NCI-H2227 (cell line): Measurements from ENCODE around the gene CUBN.

ENCODE experiments used
- DNase-seq: peaks from one replicate; lab custom pipeline; 2025; ENCODE audit not compliant: unreplicated experiment; lab: John Stamatoyannopoulos, UW

CUBN gene

GRCh38 chr10:16954280-16955030 is 175.2 kb downstream of the CUBN start:
- DNase-seq, result no peak

GRCh38 chr10:16953270-16953669 is 176.3 kb downstream of the CUBN start:
- no peak for DNase-seq

DNA sequence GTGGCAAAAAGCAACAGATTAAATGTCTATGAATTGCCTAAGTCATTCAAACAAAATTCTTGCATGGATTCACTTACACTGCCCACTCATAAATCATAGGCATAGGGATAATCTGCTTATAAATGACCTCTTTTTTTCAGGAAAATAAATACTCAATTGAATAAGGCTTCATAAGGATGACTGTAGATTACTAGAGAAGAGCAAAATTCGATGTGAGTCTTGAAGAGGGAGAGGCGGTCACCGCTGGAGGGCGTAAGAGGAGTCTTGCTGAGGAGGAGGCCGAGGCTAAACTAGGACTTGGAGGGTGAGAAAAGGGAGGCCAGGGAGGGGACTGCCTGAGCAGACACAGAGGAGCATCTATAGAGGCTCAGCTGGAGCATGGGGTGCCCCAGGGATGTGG is 177.0 kb downstream of the CUBN start:
- no peak for DNase-seq

GRCh38 chr10:16952080-16952479 is 177.5 kb downstream of the CUBN start:
- no peak for DNase-seq

DNA sequence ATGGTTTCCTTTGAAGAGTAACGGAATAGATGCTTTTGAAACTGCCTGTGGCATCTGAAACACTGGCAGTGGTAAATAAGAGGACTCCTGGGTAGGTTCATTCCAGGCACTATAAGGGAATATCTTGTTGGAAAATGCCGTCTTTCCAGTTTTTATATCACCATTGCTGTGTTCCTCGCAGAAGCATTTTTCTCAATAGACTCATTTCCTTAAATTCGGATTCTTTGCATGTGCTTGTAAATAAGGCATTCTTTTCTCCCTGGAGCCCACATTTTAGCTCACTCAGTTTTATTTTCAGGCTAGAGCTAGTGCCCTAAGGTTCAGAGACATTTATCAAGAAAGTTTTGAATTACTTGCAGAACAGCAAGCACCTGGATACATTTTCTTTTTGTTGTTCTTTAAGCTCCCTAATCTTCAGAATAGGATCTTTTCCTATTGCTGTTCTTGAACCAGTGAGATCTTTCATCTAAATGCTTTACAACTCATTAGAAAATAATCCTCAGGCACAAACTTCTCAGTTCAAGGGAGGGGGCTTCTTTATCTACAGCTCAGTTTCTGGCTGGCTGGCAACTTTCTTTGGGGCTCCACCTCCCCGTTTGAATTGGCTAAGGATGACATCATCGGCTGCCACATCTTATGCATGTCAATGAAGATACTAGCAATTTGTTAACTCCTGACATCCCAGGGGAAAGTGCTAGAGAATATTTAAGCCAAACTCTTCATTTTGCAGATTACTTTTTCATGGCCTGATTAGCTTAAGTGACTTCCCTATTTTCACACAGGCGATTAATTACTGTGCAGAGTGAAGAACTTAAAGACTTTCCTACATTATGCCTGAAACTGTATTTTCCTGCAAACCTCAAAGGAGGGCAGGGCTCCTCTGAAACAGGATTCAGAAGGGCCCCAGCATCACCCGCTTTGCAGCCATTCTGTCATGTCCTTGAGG is 178.7 kb downstream of the CUBN start:
- no peak for DNase-seq

GRCh38 chr10:16949816-16950215 is 179.8 kb downstream of the CUBN start:
- DNase-seq, result no peak

- no peak for DNase-seq
Observed at GRCh38 chr10:16948361-16948760, 181.2 kb downstream of the CUBN start.

- no peak for DNase-seq
Observed at GRCh38 chr10:16947069-16947468, 182.5 kb downstream of the CUBN start.

- no peak for DNase-seq
Observed at GRCh38 chr10:16945593-16945992, 184.0 kb downstream of the CUBN start.

GRCh38 chr10:16944986-16945385 is 184.6 kb downstream of the CUBN start:
- no peak for DNase-seq

GRCh38 chr10:16944402-16944801 is 185.2 kb downstream of the CUBN start:
- DNase-seq, result no peak

- no peak for DNase-seq
Observed at GRCh38 chr10:16943295-16944285, 186.0 kb downstream of the CUBN start.

DNA sequence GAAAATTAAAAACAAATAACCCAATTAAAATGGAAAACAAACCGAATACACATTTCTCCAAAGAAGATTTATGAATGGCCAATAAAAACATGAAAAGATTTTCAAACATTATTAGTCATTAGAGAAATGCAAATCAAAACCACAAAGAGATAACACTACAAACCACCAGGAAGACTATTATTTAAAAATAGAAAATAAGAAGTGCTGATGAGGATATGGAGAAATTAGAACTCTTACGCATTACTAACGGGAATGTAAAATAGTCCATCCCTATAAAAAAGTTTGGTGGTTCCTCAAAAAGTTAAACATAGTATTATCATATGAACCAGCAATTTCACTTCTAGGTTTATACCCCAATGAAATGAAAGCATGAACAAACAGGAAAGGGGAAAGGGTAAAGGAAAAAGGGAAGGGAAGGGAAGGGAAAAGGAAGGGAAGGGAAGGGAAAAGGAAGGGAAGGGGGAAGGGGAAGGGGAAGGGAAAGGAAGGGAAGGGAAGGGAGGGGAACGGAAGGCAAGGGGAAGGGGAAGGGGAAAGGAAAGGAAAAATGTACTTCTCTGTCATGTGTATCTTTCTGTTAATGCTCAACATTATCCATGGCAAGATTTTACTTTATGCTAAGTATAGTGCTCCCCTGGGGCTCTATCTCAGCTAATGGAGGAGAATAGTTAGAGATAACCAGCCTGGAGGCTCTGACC is 187.1 kb downstream of the CUBN start:
- no peak for DNase-seq

GRCh38 chr10:16941870-16942269 is 187.7 kb downstream of the CUBN start:
- DNase-seq, result no peak

DNA sequence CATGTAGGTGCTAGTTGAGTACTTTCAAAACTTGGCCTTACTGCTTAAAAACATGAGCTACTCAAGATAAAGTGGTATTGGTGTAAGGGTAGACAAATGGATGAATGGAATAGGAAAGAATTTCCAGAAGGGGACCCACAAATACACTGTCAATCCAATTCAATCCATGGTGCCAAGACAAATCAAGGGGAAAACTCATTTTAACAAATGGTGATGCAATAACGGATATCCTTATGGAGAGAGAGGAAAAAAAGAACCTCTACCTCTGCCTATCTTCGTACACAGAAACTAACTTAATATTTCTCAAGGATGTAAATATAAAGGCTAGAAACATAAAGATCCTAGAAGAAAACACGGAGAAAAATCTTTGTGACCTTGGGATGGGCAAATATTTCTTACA is 188.5 kb downstream of the CUBN start:
- DNase-seq, result no peak

- no peak for DNase-seq
Observed at GRCh38 chr10:16938952-16939351, 190.7 kb downstream of the CUBN start.

DNA sequence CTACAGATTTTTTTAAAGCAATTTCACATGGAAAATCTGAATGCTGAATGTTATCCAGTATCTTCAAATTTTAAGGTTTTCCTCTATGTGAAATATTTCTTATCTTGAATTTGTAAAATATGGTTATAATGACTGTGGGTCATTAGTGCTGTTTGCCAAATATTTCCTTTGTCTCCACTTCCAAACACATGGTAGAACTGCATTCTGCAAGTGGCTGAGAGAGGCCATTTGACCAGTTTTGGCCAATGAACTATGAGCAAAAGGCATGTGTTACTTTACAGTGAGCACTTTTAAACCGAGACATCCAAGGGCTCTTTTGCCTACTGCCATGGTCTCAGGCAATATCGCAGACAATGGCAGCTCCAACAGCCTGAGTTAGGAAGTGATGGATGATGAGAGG is 195.2 kb downstream of the CUBN start:
- DNase-seq, result no peak

DNA sequence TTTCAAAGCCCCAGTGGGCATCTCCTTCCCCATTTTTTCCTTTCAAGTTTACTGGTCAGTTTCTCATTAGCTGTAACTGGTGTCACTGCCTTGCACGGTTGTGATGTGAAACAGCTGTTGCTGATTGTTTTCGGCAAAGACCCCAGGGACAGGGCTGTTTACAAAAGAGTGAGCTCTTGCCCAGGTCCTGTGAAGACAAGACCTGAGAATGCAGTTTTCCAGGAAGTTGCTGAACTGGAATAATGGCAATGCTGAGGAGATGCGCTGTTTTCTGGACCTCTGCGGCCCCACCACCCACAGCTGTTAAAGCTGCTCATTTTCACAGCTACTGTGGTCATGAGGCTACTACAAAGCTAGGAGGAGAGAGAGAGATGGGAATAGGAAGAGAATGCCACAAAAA is 195.8 kb downstream of the CUBN start:
- no peak for DNase-seq

GRCh38 chr10:16931930-16932329 is 197.7 kb downstream of the CUBN start:
- no peak for DNase-seq

DNA sequence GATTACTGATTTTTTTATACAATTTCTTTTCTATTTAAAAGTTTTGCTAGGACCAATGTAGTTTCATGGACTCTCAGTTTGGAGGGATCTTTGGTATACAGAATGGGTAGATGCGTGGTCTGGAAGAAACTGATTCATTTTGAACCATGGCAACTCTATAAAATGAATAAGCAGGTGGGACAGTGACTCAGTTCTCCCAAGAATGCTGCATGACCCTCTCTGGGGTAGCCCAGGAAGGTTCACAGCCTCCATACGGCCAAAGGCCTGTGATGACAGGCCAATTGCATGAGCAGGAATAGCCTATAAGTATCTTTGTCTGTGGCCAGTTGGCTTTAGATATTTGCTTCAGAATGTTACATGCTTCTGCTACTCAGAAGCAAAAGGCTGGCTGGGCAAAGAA is 199.1 kb downstream of the CUBN start:
- DNase-seq, result no peak
